ENCODE measurements around the gene METAP1. TPM values are rescaled to one million over a fixed set of nuclear protein-coding genes. Genes with fewer than 3 reads are reported as not detected.
A peak's percentile ranks its signal among the peaks of the same experiment; 100 is the strongest.
"Not testable (repeated sequence)": the region's sequence is repeated elsewhere in the genome, so short reads cannot be mapped to it uniquely, and the experiment has no call there.

METAP1 gene
- total and polyA plus RNA-seq, 7 donors, result 17.1 to 36.9 (median 26.4) TPM

DNA sequence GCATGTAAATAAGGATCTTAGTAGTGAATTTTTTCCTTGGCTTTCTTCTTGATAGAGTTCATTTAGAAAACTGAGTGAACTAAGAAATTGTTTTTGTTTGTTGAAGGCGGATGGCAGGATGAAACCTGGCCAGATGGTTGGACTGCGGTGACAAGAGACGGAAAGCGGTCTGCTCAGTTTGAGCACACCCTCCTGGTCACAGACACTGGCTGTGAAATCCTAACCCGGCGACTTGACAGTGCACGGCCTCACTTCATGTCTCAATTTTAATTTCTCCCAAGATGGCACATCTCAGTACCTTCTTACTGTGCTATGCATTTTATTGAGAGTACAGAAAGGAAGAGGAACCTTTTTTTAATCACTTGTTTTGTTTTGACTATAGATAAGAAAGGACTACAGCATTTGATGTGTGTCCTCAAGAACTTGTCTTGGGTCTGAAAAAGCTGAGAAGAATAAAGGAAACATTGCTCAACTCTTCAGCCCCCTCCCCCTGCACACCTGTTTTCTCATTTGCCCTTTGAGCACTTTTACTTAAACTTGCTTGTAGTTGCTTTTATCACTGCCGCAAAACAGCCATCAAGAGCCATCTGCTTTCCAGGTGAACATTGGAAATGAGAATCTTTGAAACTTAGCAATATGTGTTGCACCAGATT is 65.7 kb downstream of the METAP1 start:
- no peaks in the 10 kb centered on the region for H3K27me3 ChIP-seq (ENCODE audit: insufficient read depth in 3 of 3, low read length in 2 of 3)
- H3K36me3 ChIP-seq (ENCODE audit: insufficient read depth in 1 of 2, low read depth in 1 of 2), result peaks cover 5 to 17% of the 10 kb centered on the region in 2 donors
- H3K4me3 ChIP-seq, result no peak overlapping the region
- peak overlapping the region; percentile 79 for H3K27ac ChIP-seq
- no peak for DNase-seq
- 83 to 91% (median 88%) methylated on average over 8 of the region's 8 CpGs for WGBS, 3 donors
- ATAC-seq, result no peak
- no peaks in the 10 kb centered on the region for H3K9me3 ChIP-seq
- TF ChIP-seq, protein P1, sequence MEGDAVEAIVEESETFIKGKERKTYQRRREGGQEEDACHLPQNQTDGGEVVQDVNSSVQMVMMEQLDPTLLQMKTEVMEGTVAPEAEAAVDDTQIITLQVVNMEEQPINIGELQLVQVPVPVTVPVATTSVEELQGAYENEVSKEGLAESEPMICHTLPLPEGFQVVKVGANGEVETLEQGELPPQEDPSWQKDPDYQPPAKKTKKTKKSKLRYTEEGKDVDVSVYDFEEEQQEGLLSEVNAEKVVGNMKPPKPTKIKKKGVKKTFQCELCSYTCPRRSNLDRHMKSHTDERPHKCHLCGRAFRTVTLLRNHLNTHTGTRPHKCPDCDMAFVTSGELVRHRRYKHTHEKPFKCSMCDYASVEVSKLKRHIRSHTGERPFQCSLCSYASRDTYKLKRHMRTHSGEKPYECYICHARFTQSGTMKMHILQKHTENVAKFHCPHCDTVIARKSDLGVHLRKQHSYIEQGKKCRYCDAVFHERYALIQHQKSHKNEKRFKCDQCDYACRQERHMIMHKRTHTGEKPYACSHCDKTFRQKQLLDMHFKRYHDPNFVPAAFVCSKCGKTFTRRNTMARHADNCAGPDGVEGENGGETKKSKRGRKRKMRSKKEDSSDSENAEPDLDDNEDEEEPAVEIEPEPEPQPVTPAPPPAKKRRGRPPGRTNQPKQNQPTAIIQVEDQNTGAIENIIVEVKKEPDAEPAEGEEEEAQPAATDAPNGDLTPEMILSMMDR (IDR thresholded peaks at IDR 0.05), result no peak
- H3K4me1 ChIP-seq, result peaks cover 24% of the 10 kb centered on the region
- intact Hi-C loops (cut with DNase I), result no loop called here

DNA sequence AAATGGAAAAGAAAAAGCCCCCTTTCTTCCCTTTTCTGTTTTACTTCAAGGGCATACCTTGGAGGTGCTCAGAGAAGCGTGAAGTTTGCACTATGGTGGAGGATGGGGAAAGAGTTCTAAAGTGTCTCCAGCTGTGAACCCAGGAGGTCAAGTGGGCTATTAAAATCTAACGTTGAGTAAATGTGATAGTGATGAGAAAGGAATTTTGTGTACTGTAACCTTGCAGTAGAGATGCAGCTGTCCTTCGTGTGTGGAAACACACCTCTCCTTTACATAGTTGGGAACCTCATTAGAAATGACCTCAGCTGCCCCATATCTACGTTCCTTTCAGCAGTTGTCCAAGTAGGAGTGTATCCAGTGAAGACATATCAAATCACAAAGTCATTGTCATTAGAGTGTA is 66.6 kb downstream of the METAP1 start:
- peaks cover 5 to 22% of the 10 kb centered on the region in 2 donors for H3K36me3 ChIP-seq (ENCODE audit: insufficient read depth in 1 of 2, low read depth in 1 of 2)
- WGBS, 3 donors, result 31 to 34% (median 33%) methylated on average over 4 of the region's 4 CpGs

DNA sequence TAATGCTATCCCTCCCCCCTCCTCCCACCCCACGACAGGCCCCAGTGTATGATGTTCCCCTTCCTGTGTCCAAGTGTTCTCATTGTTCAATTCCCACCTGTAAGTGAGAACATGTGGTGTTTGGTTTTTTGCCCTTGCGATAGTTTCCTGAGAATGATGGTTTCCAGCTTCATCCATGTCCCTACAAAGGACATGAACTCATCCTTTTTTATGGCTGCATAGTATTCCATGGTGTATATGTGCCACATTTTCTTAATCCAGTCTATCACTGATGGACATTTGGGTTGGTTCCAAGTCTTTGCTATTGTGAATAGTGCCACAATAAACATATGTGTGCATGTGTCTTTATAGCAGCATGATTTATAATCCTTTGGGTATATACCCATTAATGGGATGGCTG is 70.0 kb downstream of the METAP1 start:
- intact Hi-C loops (cut with DNase I); H3K9me3 ChIP-seq; H3K4me3 ChIP-seq; H3K27me3 ChIP-seq (ENCODE audit: insufficient read depth in 3 of 3, low read length in 2 of 3); ATAC-seq; H3K27ac ChIP-seq; DNase-seq: not testable (repeated sequence)
- Histone ChIP-seq H3K4me1 (peaks cover 19% of the 10 kb centered on the region), H3K36me3 (ENCODE audit: insufficient read depth in 1 of 2, low read depth in 1 of 2) (peaks cover 0 to 29% of the 10 kb centered on the region in 2 donors)
- 92 to 98% (median 95%) methylated on average over 1 to 2 of the region's 2 CpGs for WGBS, 3 donors

More for the DNA sequence above, 66.6 kb downstream of the METAP1 start:
- Histone ChIP-seq H3K9me3 (no peaks in the 10 kb centered on the region), H3K4me3 (no peak overlapping the region), H3K27me3 (ENCODE audit: insufficient read depth in 3 of 3, low read length in 2 of 3) (no peaks in the 10 kb centered on the region), H3K27ac (peak overlapping the region; percentile 54), H3K4me1 (peaks cover 24% of the 10 kb centered on the region)
- TF ChIP-seq, protein P1 (IDR thresholded peaks at IDR 0.05), result no peak
- DNase-seq (no peak), ATAC-seq (peak; percentile 79 to 94 (median 86))
- intact Hi-C loops (cut with DNase I), result no loop called here

DNA sequence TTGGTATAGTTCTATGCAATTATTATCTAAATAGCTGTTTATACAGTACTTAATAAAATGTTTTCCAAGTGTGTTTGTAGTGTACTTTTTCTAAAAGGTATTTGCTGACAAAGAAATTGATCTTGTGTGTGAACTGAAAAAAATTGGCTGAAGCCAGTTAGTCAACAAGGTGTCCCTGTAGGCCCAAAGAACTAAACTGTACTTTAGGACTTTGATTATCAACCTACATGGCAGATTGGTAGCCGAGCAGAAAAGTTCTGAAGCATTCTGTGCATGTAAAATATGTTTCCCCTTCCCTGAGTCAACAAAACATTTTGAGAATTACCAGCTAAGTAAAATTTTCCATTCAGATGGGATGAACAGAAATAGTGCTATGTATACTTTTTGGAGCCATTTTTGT is 72.1 kb downstream of the METAP1 start:
- Histone ChIP-seq H3K4me3 (no peak overlapping the region), H3K4me1 (peaks cover 1% of the 10 kb centered on the region), H3K9me3 (no peaks in the 10 kb centered on the region), H3K27me3 (ENCODE audit: insufficient read depth in 3 of 3, low read length in 2 of 3) (no peaks in the 10 kb centered on the region), H3K27ac (no peak overlapping the region), H3K36me3 (ENCODE audit: insufficient read depth in 1 of 2, low read depth in 1 of 2) (peaks cover 0 to 50% of the 10 kb centered on the region in 2 donors)
- DNase-seq (no peak), ATAC-seq (no peak)
- TF ChIP-seq, protein P1 (IDR thresholded peaks at IDR 0.05), result no peak
- intact Hi-C loops (cut with DNase I), result no loop called here
- WGBS, 3 donors, result 89 to 94% (median 91%) methylated on average over 1 of the region's 1 CpG

DNA sequence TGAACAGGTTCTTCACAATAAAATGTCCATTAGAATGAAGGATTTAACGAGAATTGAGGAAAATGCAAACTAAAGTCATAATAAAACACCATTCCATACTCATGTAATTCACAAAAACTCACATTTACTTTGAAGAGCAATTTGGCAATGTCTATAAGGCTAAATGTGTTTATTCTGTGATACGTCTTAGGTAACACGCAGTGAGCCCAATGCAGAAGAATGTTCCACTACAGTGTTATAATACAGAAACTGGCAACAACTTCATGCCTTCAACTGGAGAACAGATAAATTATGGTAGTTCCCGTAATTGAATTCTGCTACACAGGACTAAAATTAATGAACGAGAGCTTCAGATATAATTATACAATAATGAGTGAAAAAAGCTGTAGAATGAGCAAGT is 75.6 kb downstream of the METAP1 start:
- ATAC-seq, result no peak
- WGBS, 3 donors, result 69 to 85% (median 77%) methylated on average over 5 of the region's 5 CpGs
- no peaks in the 10 kb centered on the region for H3K27me3 ChIP-seq (ENCODE audit: insufficient read depth in 3 of 3, low read length in 2 of 3)
- H3K36me3 ChIP-seq (ENCODE audit: insufficient read depth in 1 of 2, low read depth in 1 of 2), result peaks cover 0 to 85% of the 10 kb centered on the region in 2 donors
- no peak overlapping the region for H3K27ac ChIP-seq
- DNase-seq, result no peak
- no peaks in the 10 kb centered on the region for H3K9me3 ChIP-seq
- H3K4me3 ChIP-seq, result no peak overlapping the region
- intact Hi-C loops (cut with DNase I), result no loop called here
- TF ChIP-seq, protein P1 (IDR thresholded peaks at IDR 0.05), result no peak
- H3K4me1 ChIP-seq, result no peaks in the 10 kb centered on the region
